ES-I3 (cell line): Measurements from ENCODE around the gene CCDC167.
"Not testable (repeated sequence)": the region's sequence is repeated elsewhere in the genome, so short reads cannot be mapped to it uniquely, and the experiment has no call there.

ENCODE experiments used
- H3K36me3 ChIP-seq: 2 replicates; pipeline ENCODE4 v1.6.1; 2013; ENCODE audit warnings: mild to moderate bottlenecking, low read length, control low read depth, moderate library complexity; ENCODE audit not compliant: insufficient read depth
- H3K4me1 ChIP-seq: 2 replicates; pipeline ENCODE4 v1.6.1; 2013; ENCODE audit warnings: mild to moderate bottlenecking, control low read depth, low read length; ENCODE audit not compliant: insufficient read depth
- H3K9ac ChIP-seq: 2 replicates; pipeline ENCODE4 v1.6.1; 2013; ENCODE audit warnings: low read depth, mild to moderate bottlenecking, low read length, moderate library complexity
- H3K9me3 ChIP-seq: 2 replicates; pipeline ENCODE4 v1.6.1; 2013; ENCODE audit warnings: mild to moderate bottlenecking, low read length, moderate library complexity; ENCODE audit not compliant: control insufficient read depth, insufficient read depth

CCDC167 gene

GRCh38 chr6:37463110-37463509 is 36.6 kb downstream of the CCDC167 start:
- Histone ChIP-seq H3K9ac (no peak overlapping the region), H3K36me3 (peaks cover 22% of the 10 kb centered on the region; the same call in 1 of the 2 replicates), H3K9me3 (no peaks in the 10 kb centered on the region), H3K4me1 (peaks cover 10% of the 10 kb centered on the region)

GRCh38 chr6:37460805-37461204 is 38.9 kb downstream of the CCDC167 start:
- Histone ChIP-seq H3K9me3 (no peaks in the 10 kb centered on the region), H3K36me3 (peaks cover 22% of the 10 kb centered on the region; the same call in 1 of the 2 replicates), H3K4me1 (peaks cover 10% of the 10 kb centered on the region), H3K9ac (no peak overlapping the region)

GRCh38 chr6:37459981-37460800 is 39.5 kb downstream of the CCDC167 start:
- Histone ChIP-seq H3K9ac (no peak overlapping the region), H3K4me1 (peaks cover 10% of the 10 kb centered on the region), H3K36me3 (peaks cover 22% of the 10 kb centered on the region; the same call in 1 of the 2 replicates), H3K9me3 (no peaks in the 10 kb centered on the region)

GRCh38 chr6:37456816-37457560 is 42.7 kb downstream of the CCDC167 start:
- no peak overlapping the region for H3K9ac ChIP-seq
- peaks cover 10% of the 10 kb centered on the region for H3K4me1 ChIP-seq
- H3K36me3 ChIP-seq: peaks cover 24% of the 10 kb centered on the region; the same call in 1 of the 2 replicates
- H3K9me3 ChIP-seq: no peaks in the 10 kb centered on the region

- Histone ChIP-seq H3K9ac (no peak overlapping the region), H3K9me3 (no peaks in the 10 kb centered on the region), H3K36me3 (peaks cover 22% of the 10 kb centered on the region), H3K4me1 (peaks cover 10% of the 10 kb centered on the region)
Measured at GRCh38 chr6:37456126-37456525, 43.6 kb downstream of the CCDC167 start.

- Histone ChIP-seq H3K9ac (no peak overlapping the region), H3K4me1 (no peaks in the 10 kb centered on the region), H3K36me3 (peaks cover 28% of the 10 kb centered on the region), H3K9me3 (no peaks in the 10 kb centered on the region)
Measured at GRCh38 chr6:37454420-37455140, 45.1 kb downstream of the CCDC167 start.

GRCh38 chr6:37452522-37452921 is 47.2 kb downstream of the CCDC167 start:
- no peaks in the 10 kb centered on the region for H3K4me1 ChIP-seq
- H3K9me3 ChIP-seq: no peaks in the 10 kb centered on the region
- peaks cover 29% of the 10 kb centered on the region for H3K36me3 ChIP-seq
- H3K9ac ChIP-seq: no peak overlapping the region

GRCh38 chr6:37451441-37452193 is 48.1 kb downstream of the CCDC167 start:
- Histone ChIP-seq H3K9me3 (no peaks in the 10 kb centered on the region), H3K4me1 (no peaks in the 10 kb centered on the region), H3K36me3 (peaks cover 32% of the 10 kb centered on the region), H3K9ac (no peak overlapping the region)

- Histone ChIP-seq H3K36me3 (peaks cover 39% of the 10 kb centered on the region), H3K9ac (no peak overlapping the region), H3K9me3 (no peaks in the 10 kb centered on the region), H3K4me1 (no peaks in the 10 kb centered on the region)
Measured at GRCh38 chr6:37449984-37450383, 49.7 kb downstream of the CCDC167 start.

GRCh38 chr6:37443216-37443542 is 56.5 kb downstream of the CCDC167 start:
- peaks cover 11% of the 10 kb centered on the region for H3K36me3 ChIP-seq
- not testable (repeated sequence) for H3K4me1 ChIP-seq

GRCh38 chr6:37442416-37443215 is 57.1 kb downstream of the CCDC167 start:
- no peak overlapping the region for H3K9ac ChIP-seq
- H3K36me3 ChIP-seq: peaks cover 13% of the 10 kb centered on the region

More at GRCh38 chr6:37443216-37443542, 56.5 kb downstream of the CCDC167 start:
- not testable (repeated sequence) for H3K9me3 ChIP-seq, H3K9ac ChIP-seq

GRCh38 chr6:37441651-37442050 is 58.0 kb downstream of the CCDC167 start:
- no peaks in the 10 kb centered on the region for H3K9me3 ChIP-seq
- H3K9ac ChIP-seq: no peak overlapping the region
- no peaks in the 10 kb centered on the region for H3K4me1 ChIP-seq
- peaks cover 11% of the 10 kb centered on the region for H3K36me3 ChIP-seq

More at GRCh38 chr6:37442416-37443215, 57.1 kb downstream of the CCDC167 start:
- Histone ChIP-seq H3K4me1 (no peaks in the 10 kb centered on the region), H3K9me3 (no peaks in the 10 kb centered on the region)

- Histone ChIP-seq H3K36me3 (peaks cover 4% of the 10 kb centered on the region), H3K4me1 (peaks cover 4% of the 10 kb centered on the region; the same call in 1 of the 2 replicates), H3K9me3 (no peaks in the 10 kb centered on the region), H3K9ac (no peak overlapping the region)
Measured at GRCh38 chr6:37438930-37439329, 60.8 kb downstream of the CCDC167 start.
